ENCODE measurements around the gene CPEB3. TPM values are rescaled to one million over a fixed set of nuclear protein-coding genes. Genes with fewer than 3 reads are reported as not detected.

Gene CPEB3
- total RNA-seq, 2 experiments from 2014 or later = 1.2 to 1.3 TPM

DNA sequence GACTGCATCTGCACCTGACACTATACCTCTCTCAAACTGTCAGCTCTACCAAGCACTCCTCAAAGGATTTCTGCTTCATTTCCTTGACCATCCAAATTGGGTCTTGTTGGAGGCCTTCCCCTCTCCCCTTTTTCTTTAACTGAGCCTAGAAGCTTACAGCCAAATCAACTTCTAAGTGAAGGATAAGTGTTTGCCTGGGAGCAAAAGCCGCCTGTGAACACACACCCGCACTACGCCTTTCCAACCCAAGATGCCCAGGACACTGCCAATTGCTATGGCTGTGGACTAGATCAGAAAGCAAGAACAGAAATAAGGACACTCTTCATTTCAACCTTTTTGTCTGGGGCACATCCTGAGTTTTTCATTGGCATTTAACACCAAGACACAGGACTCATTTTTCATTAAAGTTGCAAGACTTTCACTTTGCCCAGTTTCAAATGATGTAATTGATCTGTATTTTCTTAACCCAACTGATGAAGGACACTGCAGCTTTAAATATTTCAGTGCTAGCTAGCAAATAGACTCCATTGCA, 52.8 kb downstream of the CPEB3 start:
- Histone ChIP-seq H3K9me3 (ENCODE audit: control insufficient read depth in 1 of 2, insufficient read depth in 1 of 2, low read length in 2 of 2) (no peaks in the 10 kb centered on the region), H3K27me3 (ENCODE audit: control insufficient read depth in 1 of 2, insufficient read depth in 2 of 2, low read length in 2 of 2) (no peaks in the 10 kb centered on the region), H3K27ac (ENCODE audit: low read depth in 1 of 2, low read length in 2 of 2) (no peak overlapping the region), H3K4me1 (ENCODE audit: insufficient read depth, low read length) (peaks cover 16% of the 10 kb centered on the region), H3K36me3 (ENCODE audit: insufficient read depth, low read length) (peaks cover 4% of the 10 kb centered on the region), H3K4me3 (ENCODE audit: low read length) (no peak overlapping the region)
- CTCF ChIA-PET = interaction anchor here (0.5 kb wide), 1 partner anchor 608 kb away, joined by 3 read pairs; no protein-coding TSS in a partner anchor
- H3K4me1 Mint-ChIP-seq (ENCODE audit: low read depth) = peaks cover 39% of the 10 kb centered on the region
- no peak for DNase-seq
- H3K9me3 Mint-ChIP-seq = no peaks in the 10 kb centered on the region
- H3K36me3 Mint-ChIP-seq (ENCODE audit: low read depth) = peaks cover 9% of the 10 kb centered on the region
- POLR2A ChIA-PET = interaction anchor here (0.5 to 4.7 kb wide), 2 partner anchors 40 to 53 kb away, joined by 3 to 28 read pairs; partner anchors contain the start of genes CPEB3 and MARCHF5
- H3K27me3 Mint-ChIP-seq = no peaks in the 10 kb centered on the region
- no peak for ATAC-seq (ENCODE audit: poor library complexity)
- peak overlapping the region; percentile 87 for H3K4me3 Mint-ChIP-seq
- TF ChIP-seq, protein P1, sequence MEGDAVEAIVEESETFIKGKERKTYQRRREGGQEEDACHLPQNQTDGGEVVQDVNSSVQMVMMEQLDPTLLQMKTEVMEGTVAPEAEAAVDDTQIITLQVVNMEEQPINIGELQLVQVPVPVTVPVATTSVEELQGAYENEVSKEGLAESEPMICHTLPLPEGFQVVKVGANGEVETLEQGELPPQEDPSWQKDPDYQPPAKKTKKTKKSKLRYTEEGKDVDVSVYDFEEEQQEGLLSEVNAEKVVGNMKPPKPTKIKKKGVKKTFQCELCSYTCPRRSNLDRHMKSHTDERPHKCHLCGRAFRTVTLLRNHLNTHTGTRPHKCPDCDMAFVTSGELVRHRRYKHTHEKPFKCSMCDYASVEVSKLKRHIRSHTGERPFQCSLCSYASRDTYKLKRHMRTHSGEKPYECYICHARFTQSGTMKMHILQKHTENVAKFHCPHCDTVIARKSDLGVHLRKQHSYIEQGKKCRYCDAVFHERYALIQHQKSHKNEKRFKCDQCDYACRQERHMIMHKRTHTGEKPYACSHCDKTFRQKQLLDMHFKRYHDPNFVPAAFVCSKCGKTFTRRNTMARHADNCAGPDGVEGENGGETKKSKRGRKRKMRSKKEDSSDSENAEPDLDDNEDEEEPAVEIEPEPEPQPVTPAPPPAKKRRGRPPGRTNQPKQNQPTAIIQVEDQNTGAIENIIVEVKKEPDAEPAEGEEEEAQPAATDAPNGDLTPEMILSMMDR (IDR thresholded peaks at IDR 0.05) = no peak
- intact Hi-C loops (cut with DNase I, micrococcal nuclease) = loop anchor here in 1 of 2 experiments (5.0 kb wide), 1 partner anchor 54 kb away; the partner anchor contains the start of genes CPEB3 and MARCHF5
- no peak overlapping the region for H3K27ac Mint-ChIP-seq

DNA sequence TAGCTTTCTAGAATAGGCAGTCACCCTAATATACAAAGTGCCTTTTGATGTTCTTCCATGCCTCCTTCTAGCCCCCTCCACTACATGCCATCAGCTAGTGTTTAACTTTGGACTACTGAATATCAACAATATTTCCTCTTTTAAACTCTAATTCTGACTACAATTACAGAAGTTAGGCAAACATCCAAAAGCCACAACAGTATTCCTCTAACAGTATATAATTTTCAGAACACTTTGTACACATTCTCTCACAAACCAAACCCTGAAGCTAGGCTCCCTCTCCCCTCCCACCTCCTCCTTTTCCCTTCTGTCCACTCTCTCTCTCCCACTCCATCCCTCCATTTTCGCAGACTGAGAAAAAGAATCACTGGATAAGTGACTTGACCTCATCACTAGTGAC, 59.7 kb downstream of the CPEB3 start:
- Histone ChIP-seq H3K27ac (ENCODE audit: low read depth in 1 of 2, low read length in 2 of 2) (no peak overlapping the region), H3K36me3 (ENCODE audit: insufficient read depth, low read length) (peaks cover 4% of the 10 kb centered on the region), H3K9me3 (ENCODE audit: control insufficient read depth in 1 of 2, insufficient read depth in 1 of 2, low read length in 2 of 2) (no peaks in the 10 kb centered on the region), H3K27me3 (ENCODE audit: control insufficient read depth in 1 of 2, insufficient read depth in 2 of 2, low read length in 2 of 2) (no peaks in the 10 kb centered on the region), H3K4me3 (ENCODE audit: low read length) (no peak overlapping the region), H3K4me1 (ENCODE audit: insufficient read depth, low read length) (no peaks in the 10 kb centered on the region)
- ATAC-seq (ENCODE audit: poor library complexity) (no peak), DNase-seq (no peak)
- Mint-ChIP-seq H3K36me3 (ENCODE audit: low read depth) (peaks cover 4% of the 10 kb centered on the region), H3K27me3 (no peaks in the 10 kb centered on the region), H3K4me1 (ENCODE audit: low read depth) (no peaks in the 10 kb centered on the region), H3K27ac (no peak overlapping the region), H3K4me3 (no peak overlapping the region), H3K9me3 (no peaks in the 10 kb centered on the region)
- intact Hi-C loops (cut with DNase I, micrococcal nuclease) = no loop called here
- TF ChIP-seq, protein P1 (IDR thresholded peaks at IDR 0.05) = no peak
- CTCF ChIA-PET = no interaction called here
- POLR2A ChIA-PET = no interaction called here

DNA sequence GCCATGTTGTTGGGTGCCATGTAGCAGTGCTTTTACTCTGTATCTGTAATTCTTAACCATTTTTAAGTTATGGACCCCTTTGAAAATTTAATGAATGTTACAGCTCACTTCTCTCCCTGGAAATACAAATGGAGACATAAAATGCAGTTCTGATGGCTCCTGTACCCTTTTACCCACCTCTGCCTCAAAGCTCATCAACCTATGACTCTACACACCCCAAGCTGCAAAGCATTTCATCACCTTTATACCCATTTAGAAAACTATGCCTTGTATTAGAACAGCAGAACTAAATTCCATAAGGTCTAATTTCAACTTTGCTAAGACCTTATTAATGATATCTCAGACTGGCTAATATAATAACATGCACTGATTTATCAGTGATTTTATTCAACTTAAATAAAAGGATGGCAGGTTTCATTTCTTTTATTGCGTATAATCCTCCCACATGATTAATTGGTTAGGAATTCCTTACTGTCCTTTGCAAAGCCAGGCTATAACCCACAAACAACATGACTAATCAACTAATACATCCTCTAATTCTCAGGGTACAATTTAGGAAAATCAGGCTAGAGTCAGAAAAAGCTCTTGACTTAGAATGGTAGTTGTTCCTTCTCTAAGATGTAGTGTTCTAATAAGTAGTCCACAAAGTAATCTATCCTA, 68.1 kb downstream of the CPEB3 start:
- no peak overlapping the region for H3K4me3 Mint-ChIP-seq
- DNase-seq (no peak), ATAC-seq (ENCODE audit: poor library complexity) (no peak)
- no peaks in the 10 kb centered on the region for H3K36me3 Mint-ChIP-seq (ENCODE audit: low read depth)
- ChIA-PET POLR2A (interaction anchor here (0.6 kb wide), 1 partner anchor 21 kb away, joined by 3 read pairs; no protein-coding TSS in a partner anchor), CTCF (interaction anchor here (1.0 to 1.3 kb wide), 3 partner anchors 10 to 18 kb away, joined by 3 to 5 read pairs (median 3); no protein-coding TSS in a partner anchor)
- TF ChIP-seq, protein P1 (IDR thresholded peaks at IDR 0.05) = no peak
- no peak overlapping the region for H3K4me3 ChIP-seq (ENCODE audit: low read length)
- no peaks in the 10 kb centered on the region for H3K27me3 ChIP-seq (ENCODE audit: control insufficient read depth in 1 of 2, insufficient read depth in 2 of 2, low read length in 2 of 2)
- H3K9me3 Mint-ChIP-seq = no peaks in the 10 kb centered on the region
- no peak overlapping the region for H3K27ac Mint-ChIP-seq
- H3K4me1 Mint-ChIP-seq (ENCODE audit: low read depth) = no peaks in the 10 kb centered on the region
- H3K9me3 ChIP-seq (ENCODE audit: control insufficient read depth in 1 of 2, insufficient read depth in 1 of 2, low read length in 2 of 2) = no peaks in the 10 kb centered on the region
- intact Hi-C loops (cut with DNase I, micrococcal nuclease) = no loop called here
- H3K36me3 ChIP-seq (ENCODE audit: insufficient read depth, low read length) = no peaks in the 10 kb centered on the region
- H3K27ac ChIP-seq (ENCODE audit: low read depth in 1 of 2, low read length in 2 of 2) = no peak overlapping the region
- H3K4me1 ChIP-seq (ENCODE audit: insufficient read depth, low read length) = no peaks in the 10 kb centered on the region
- H3K27me3 Mint-ChIP-seq = no peaks in the 10 kb centered on the region
